GM12878 (cell line): ENCODE results near the gene ELAVL1. TPM values are rescaled to one million over a fixed set of nuclear protein-coding genes. Genes with fewer than 3 reads are reported as not detected.
"Not testable (repeated sequence)": the region's sequence is repeated elsewhere in the genome, so short reads cannot be mapped to it uniquely, and the experiment has no call there.

Source experiments
- ATAC-seq: fragments of 200-7000 bp; cut with Tn5 transposase; 3 replicates; pipeline ENCODE4 v1.9.1; 2020; ENCODE audit warnings: mild to moderate bottlenecking, moderate library complexity
- BruUV-seq: library from RNA; stranded (reverse); fragments of 400-500 nt; replicated peaks from 2 replicates; lab custom pipeline; 2021; lab: Mats Ljungman, UMichigan
- CTCF ChIA-PET: fragments of 300-600 bp; sonication (Branson Sonifier 250); formaldehyde crosslinking; extraction: SDS; loops from one replicate; lab custom pipeline; 2021; ENCODE audit warnings: inconsistent platforms; lab: Yijun Ruan, JAX
- POLR2A ChIA-PET: fragments of 350-600 bp; formaldehyde crosslinking; extraction: SDS; loops from one replicate; lab custom pipeline; 2021; ENCODE audit warnings: inconsistent platforms; lab: Charles Lee
- RAD21 ChIA-PET: fragments of 300-600 bp; sonication (Branson Sonifier 250); formaldehyde crosslinking; loops from one replicate; lab custom pipeline; 2023; ENCODE audit warnings: antibody characterized with exemption; ENCODE audit not compliant: unreplicated experiment; lab: Charles Lee
- SMC1A ChIA-PET: fragments of 300-600 bp; sonication (Branson Sonifier 250); formaldehyde crosslinking; loops from one replicate; lab custom pipeline; 2023; ENCODE audit not compliant: unreplicated experiment, uncharacterized antibody; lab: Charles Lee
- DNase-seq: peaks from one replicate; pipeline ENCODE4 v3.0.0-alpha.2; 2011; ENCODE audit warnings: low read depth, low spot score
- FAIRE-seq: peaks from 3 replicates; lab custom pipeline; 2011; peaks lifted over from hg19 to GRCh38; lab: Jason Lieb, UNC
- H2AFZ ChIP-seq: 2 replicates; pipeline ENCODE4 v1.6.0; 2011; ENCODE audit warnings: low read depth, low read length, control low read depth; ENCODE audit not compliant: control insufficient read depth
- H3K27ac ChIP-seq: 2 replicates; pipeline ENCODE4 v1.5.1; 2011; ENCODE audit warnings: control low read depth; ENCODE audit not compliant: control insufficient read depth, insufficient read depth
- H3K27me3 ChIP-seq, 2 experiments: replicated peaks in 1 of 2; 2 replicates each; pipeline versions ENCODE4 v1.6.0 to v1.6.1; 2011; ENCODE audit warnings: low read length in 1 of 2; ENCODE audit not compliant: control insufficient read depth in 2 of 2, insufficient read depth in 2 of 2
- H3K36me3 ChIP-seq, 2 experiments: 2 replicates each; pipeline ENCODE4 v1.5.1; 2011; ENCODE audit warnings: low read length in 1 of 2; ENCODE audit not compliant: control insufficient read depth in 2 of 2, insufficient read depth in 2 of 2
- H3K4me1 ChIP-seq: 2 replicates; pipeline ENCODE4 v1.6.1; 2011; ENCODE audit warnings: mild to moderate bottlenecking, low read length, moderate library complexity, mixed read lengths; ENCODE audit not compliant: control insufficient read depth, insufficient read depth
- H3K4me2 ChIP-seq: 2 replicates; pipeline ENCODE4 v1.6.0; 2011; ENCODE audit warnings: control low read depth; ENCODE audit not compliant: control insufficient read depth, insufficient read depth
- H3K4me3 ChIP-seq: fragments of 200-600 bp; sonication (generic); 2 replicates; pipeline ENCODE4 v1.5.1; 2016
- H3K79me2 ChIP-seq: 2 replicates; pipeline ENCODE4 v1.6.0; 2011; ENCODE audit warnings: low read length; ENCODE audit not compliant: control insufficient read depth, insufficient read depth
- H3K9ac ChIP-seq: 2 replicates; pipeline ENCODE4 v1.8.0; 2011; ENCODE audit warnings: low read length, control low read depth, mixed read lengths; ENCODE audit not compliant: control insufficient read depth, insufficient read depth
- H3K9me3 ChIP-seq: replicated peaks from 3 replicates; pipeline ENCODE4 v1.5.1; 2011; ENCODE audit warnings: mild to moderate bottlenecking, low read length; ENCODE audit not compliant: control insufficient read depth, insufficient read depth
- H4K20me1 ChIP-seq: 2 replicates; pipeline ENCODE4 v1.6.0; 2011; ENCODE audit not compliant: control insufficient read depth, insufficient read depth
- BRCA1 ChIP-seq: IDR thresholded peaks from 2 replicates; pipeline ENCODE4 v1.6.1; 2011; ENCODE audit warnings: low read depth, low read length, improper control_type of control experiment
- CBX5 ChIP-seq: sonication (generic); IDR thresholded peaks from 2 replicates; pipeline ENCODE4 v1.6.1; 2016; ENCODE audit warnings: low read depth, moderate library complexity, mild to moderate bottlenecking, inconsistent platforms
- CREM ChIP-seq: IDR thresholded peaks from 2 replicates; pipeline ENCODE4 v1.6.1; 2014; ENCODE audit warnings: antibody characterized with exemption, low read depth
- EP300 ChIP-seq, 2 experiments: fragments of 150-350 bp in 1 of 2; IDR thresholded peaks; 2 replicates each; pipeline ENCODE4 v1.6.1; 2011 to 2012; ENCODE audit warnings: low read depth in 2 of 2, low read length in 2 of 2, borderline replicate concordance in 1 of 2, improper control_type of control experiment in 1 of 2, inconsistent platforms in 1 of 2; ENCODE audit not compliant: control insufficient read depth in 1 of 2
- HDGF ChIP-seq: fragments of 450-650 bp; IDR thresholded peaks from 2 replicates; pipeline ENCODE4 v1.6.1; 2016; ENCODE audit warnings: antibody characterized with exemption
- RFX5 ChIP-seq: IDR thresholded peaks from 2 replicates; pipeline ENCODE4 v1.6.1; 2011; ENCODE audit warnings: low read depth, low read length, improper control_type of control experiment
- WGBS: methylation state at CpG from one replicate; pipeline ENCODE4 v1.1.6; 2016; ENCODE audit warnings: low lambda C conversion rate; ENCODE audit not compliant: insufficient replicate concordance, insufficient coverage; ENCODE audit errors: missing lambda C conversion rate; 5-methylcytosine and 5-hydroxymethylcytosine counted together
- in situ Hi-C: fragments of 300-500 bp; cut with MboI; formaldehyde crosslinking; loops from 9 replicates; pipeline ENCODE4 v1.14.3; 2018; ENCODE audit warnings: mixed read lengths
- intact Hi-C: fragments of 100-400 bp; cut with micrococcal nuclease; formaldehyde crosslinking; loops from one replicate; pipeline ENCODE4 v1.14.2; 2022; ENCODE audit not compliant: unreplicated experiment
- polyA plus RNA-seq, 11 experiments: library from polyadenylated mRNA; depleted of rRNA in 4 of 11; unstranded in 6 of 11; stranded (reverse) in 5 of 11; fragments of >200 nt; fragmentation: Nextera tagmentation in 4 of 11; fragmentation: Illumina TruSeq in 1 of 11; extraction: Ambion mirVana in 4 of 11; extraction: Trizol in 1 of 11; gene quantifications; 1 replicate in 1 of 11; 2 replicates in 10 of 11; pipeline versions ENCODE4 v1.2.1 to v1.2.3, GENCODE V29; 2011 to 2016; ENCODE audit warnings: inconsistent platforms in 2 of 11, missing spikeins in 2 of 11, low read depth in 1 of 11
- total RNA-seq, 4 experiments: library from RNA; depleted of rRNA in 3 of 4; stranded (reverse); fragments of >200 nt in 3 of 4; fragmentation: Illumina TruSeq in 1 of 4; extraction: Trizol in 1 of 4; gene quantifications; 2 replicates each; pipeline versions ENCODE4 v1.2.1 to v1.2.3, GENCODE V29; 2013 to 2021

ELAVL1 gene
- total and polyA plus RNA-seq, 10 of the 15 experiments (the other 5 are each of a cell fraction or from before 2014, with no cell fraction given): 7.4 to 155 (median 70.3) TPM

DNA sequence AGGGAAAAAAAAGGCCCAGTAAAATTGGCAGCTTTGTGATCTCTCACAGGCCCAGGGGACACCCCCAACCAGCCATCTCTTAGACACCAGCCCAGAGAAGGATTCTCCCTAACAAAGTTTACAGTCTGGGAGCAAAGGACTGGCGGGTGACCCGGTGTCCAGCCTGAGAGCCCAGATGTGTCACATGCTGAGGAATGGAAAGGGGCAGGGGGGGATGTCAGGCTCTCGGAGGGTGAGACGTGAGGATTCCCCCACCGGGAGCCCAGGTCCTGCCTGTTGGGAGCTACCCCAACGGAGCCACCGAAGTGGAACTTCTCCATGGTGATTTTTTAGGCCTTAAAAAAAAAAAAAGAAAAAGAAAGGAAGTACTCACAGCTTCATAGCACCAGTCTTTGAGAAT lies 74.7 kb downstream of the ELAVL1 start:
- in situ Hi-C loops (no loop called here), intact Hi-C loops (no loop called here)

GRCh38 chr19:7930030-7930429 lies 75.4 kb downstream of the ELAVL1 start:
- H3K4me1 ChIP-seq, H3K27ac ChIP-seq, H3K4me3 ChIP-seq, H3K4me2 ChIP-seq, FAIRE-seq, DNase-seq, H2AFZ ChIP-seq, intact Hi-C loops, in situ Hi-C loops, H3K27me3 ChIP-seq, H3K9me3 ChIP-seq, H3K79me2 ChIP-seq, BruUV-seq, H4K20me1 ChIP-seq, H3K9ac ChIP-seq, ATAC-seq: not testable (repeated sequence)
- SMC1A ChIA-PET: interaction anchor here (2.2 kb wide), 1 partner anchor 14 kb away, joined by 10 read pairs; the partner anchor contains the start of gene TIMM44
- CTCF ChIA-PET: interaction anchor here (1.4 to 4.4 kb wide), 4 partner anchors 14 to 250 kb away, joined by 4 to 44 read pairs (median 6); partner anchors contain the start of genes TIMM44 and TRAPPC5
- WGBS: 82% methylated on average over 11 of the region's 11 CpGs
- RAD21 ChIA-PET: interaction anchor here (0.6 to 0.7 kb wide), 2 partner anchors 13 to 831 kb away, joined by 3 read pairs; partner anchors contain the start of gene TIMM44
- peaks cover 7 to 36% of the 10 kb centered on the region in 2 experiments; a peak in 3 of 4 replicates for H3K36me3 ChIP-seq
- POLR2A ChIA-PET: interaction anchor here (0.7 to 1.7 kb wide), 3 partner anchors 9 to 58 kb away, joined by 4 to 13 read pairs (median 6); partner anchors contain the start of gene TIMM44

More for the DNA sequence above, 74.7 kb downstream of the ELAVL1 start:
- DNase-seq (no peak), ATAC-seq (no peak), FAIRE-seq (no peak)
- CTCF ChIA-PET: interaction anchor here (1.0 to 4.4 kb wide), 5 partner anchors 13 to 250 kb away, joined by 3 to 44 read pairs (median 4); partner anchors contain the start of genes TIMM44 and TRAPPC5
- SMC1A ChIA-PET: interaction anchor here (1.2 kb wide), 1 partner anchor 13 kb away, joined by 3 read pairs; no protein-coding TSS in a partner anchor
- no peak overlapping the region for H3K9ac ChIP-seq
- BruUV-seq: no TSS peak
- H3K4me1 ChIP-seq: no peaks in the 10 kb centered on the region; the same call in 1 of the 2 replicates
- RAD21 ChIA-PET: interaction anchor here (0.6 to 0.7 kb wide), 2 partner anchors 13 to 832 kb away, joined by 3 read pairs; partner anchors contain the start of gene TIMM44
- H2AFZ ChIP-seq: no peak overlapping the region
- no peaks in the 10 kb centered on the region; the same call in 1 of the 2 replicates for H4K20me1 ChIP-seq
- POLR2A ChIA-PET: interaction anchor here (0.7 to 1.4 kb wide), 2 partner anchors 13 to 58 kb away, joined by 6 to 13 read pairs; partner anchors contain the start of gene TIMM44
- no peaks in the 10 kb centered on the region for H3K27me3 ChIP-seq
- no peak overlapping the region for H3K27ac ChIP-seq
- peaks cover 7 to 40% of the 10 kb centered on the region in 2 experiments; a peak in 3 of 4 replicates for H3K36me3 ChIP-seq
- H3K79me2 ChIP-seq: no peaks in the 10 kb centered on the region
- no peaks in the 10 kb centered on the region for H3K9me3 ChIP-seq
- 85% methylated on average over 5 of the region's 7 CpGs for WGBS
- TF ChIP-seq RFX5: no peak
- TF ChIP-seq BRCA1: no peak
- no peak for TF ChIP-seq CREM
- no peak for TF ChIP-seq EP300 (IDR thresholded peaks at IDR 0.05; ENCODE audit: borderline replicate concordance in 1 of 2, control insufficient read depth in 1 of 2, low read depth in 2 of 2, low read length in 2 of 2)
- TF ChIP-seq CBX5: no peak
- no peak for TF ChIP-seq HDGF
- H3K4me2 ChIP-seq: no peak overlapping the region
- H3K4me3 ChIP-seq: no peak overlapping the region
